Adrenal gland (tissue), 5 donors: Measurements from ENCODE around the gene CEP128.

Source experiments
- POLR2A ChIP-seq, 2 donors: fragments of 450-650 bp; IDR thresholded peaks; one replicate each; pipeline ENCODE4 v1.6.1; 2017; ENCODE audit warnings: antibody characterized with exemption in 2 of 2, mild to moderate bottlenecking in 2 of 2, moderate library complexity in 1 of 2
- TF ChIP-seq, protein P1 (sequence below), 6 experiments: fragments of 450-650 bp in 4 of 6; fragments of 200-600 bp in 2 of 6; sonication (generic) in 1 of 6; IDR thresholded peaks; 1 replicate in 5 of 6; 2 replicates in 1 of 6; pipeline versions ENCODE4 v1.5.1 to v1.8.0; 2016 to 2021; ENCODE audit warnings: antibody characterized with exemption in 6 of 6, mild to moderate bottlenecking in 2 of 6, moderate library complexity in 1 of 6
- donor health status: DM: no; HTN: no; CAD: no.

- TF ChIP-seq, protein P1, sequence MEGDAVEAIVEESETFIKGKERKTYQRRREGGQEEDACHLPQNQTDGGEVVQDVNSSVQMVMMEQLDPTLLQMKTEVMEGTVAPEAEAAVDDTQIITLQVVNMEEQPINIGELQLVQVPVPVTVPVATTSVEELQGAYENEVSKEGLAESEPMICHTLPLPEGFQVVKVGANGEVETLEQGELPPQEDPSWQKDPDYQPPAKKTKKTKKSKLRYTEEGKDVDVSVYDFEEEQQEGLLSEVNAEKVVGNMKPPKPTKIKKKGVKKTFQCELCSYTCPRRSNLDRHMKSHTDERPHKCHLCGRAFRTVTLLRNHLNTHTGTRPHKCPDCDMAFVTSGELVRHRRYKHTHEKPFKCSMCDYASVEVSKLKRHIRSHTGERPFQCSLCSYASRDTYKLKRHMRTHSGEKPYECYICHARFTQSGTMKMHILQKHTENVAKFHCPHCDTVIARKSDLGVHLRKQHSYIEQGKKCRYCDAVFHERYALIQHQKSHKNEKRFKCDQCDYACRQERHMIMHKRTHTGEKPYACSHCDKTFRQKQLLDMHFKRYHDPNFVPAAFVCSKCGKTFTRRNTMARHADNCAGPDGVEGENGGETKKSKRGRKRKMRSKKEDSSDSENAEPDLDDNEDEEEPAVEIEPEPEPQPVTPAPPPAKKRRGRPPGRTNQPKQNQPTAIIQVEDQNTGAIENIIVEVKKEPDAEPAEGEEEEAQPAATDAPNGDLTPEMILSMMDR (IDR thresholded peaks at IDR 0.05), result no peak
- TF ChIP-seq POLR2A (IDR thresholded peaks at IDR 0.05), result no peak
These were observed 171.2 kb downstream of the CEP128 start for GRCh38 chr14:80770114-80770908.
